Nucleus accumbens (tissue), 56 donors: ENCODE data around the gene TMEM72.

Experiments
- DNase-seq, 56 donors: peaks; one replicate each; lab custom pipeline; 2025; lab: John Stamatoyannopoulos, UW

TMEM72 gene

DNA sequence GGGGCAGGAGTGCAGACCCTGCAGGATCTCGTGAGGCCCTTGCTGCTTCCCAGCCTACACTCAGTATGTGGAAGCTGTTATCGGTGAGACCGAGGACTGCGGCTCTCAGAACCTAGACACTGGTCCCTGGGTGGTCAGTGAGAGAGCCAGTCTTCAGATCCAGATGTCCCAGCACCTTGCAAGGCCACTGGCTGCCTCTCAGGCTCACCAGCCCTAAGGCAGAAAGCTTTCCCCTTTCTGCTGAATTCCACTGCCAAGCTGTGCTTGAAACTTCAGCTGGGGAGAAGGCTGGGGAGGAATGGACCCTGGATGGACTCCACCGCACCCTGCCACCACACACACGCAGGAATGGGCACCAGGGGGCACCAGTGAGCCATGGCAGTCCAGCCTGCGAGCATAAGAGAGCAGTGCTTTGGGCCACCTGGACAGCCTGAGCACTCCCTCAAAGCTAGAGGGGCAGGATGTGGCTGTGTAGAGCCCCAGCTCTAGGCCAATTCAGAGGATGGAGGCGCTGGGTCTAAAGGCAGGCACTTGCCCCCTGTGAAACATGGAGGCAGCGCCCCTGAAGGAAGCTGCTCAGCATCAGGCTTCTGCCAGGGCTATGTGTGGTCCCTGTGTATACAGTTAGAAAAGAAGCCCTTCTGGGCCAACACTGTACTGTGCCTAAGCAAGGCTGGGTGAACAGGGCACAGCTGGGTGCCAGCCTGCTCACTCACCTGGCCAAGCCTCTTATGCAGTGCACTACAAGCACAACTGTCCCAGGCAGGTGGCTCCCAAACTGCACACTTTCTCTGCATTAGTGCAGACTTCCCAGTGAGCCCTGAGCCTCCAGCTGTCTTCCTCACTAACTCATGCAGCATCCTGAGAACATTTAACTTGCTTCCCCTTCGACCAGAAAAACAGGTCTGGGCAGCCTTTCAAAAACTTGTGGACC lies 21.6 kb downstream of the TMEM72 start:
- peak in 53 of 56 donors; percentile 25 to 96 (median 77) for DNase-seq

GRCh38 chr10:44933451-44934321 lies 22.5 kb downstream of the TMEM72 start:
- DNase-seq: no peak

- no peak for DNase-seq
Measured at GRCh38 chr10:44934416-44935200, 23.5 kb downstream of the TMEM72 start.

DNA sequence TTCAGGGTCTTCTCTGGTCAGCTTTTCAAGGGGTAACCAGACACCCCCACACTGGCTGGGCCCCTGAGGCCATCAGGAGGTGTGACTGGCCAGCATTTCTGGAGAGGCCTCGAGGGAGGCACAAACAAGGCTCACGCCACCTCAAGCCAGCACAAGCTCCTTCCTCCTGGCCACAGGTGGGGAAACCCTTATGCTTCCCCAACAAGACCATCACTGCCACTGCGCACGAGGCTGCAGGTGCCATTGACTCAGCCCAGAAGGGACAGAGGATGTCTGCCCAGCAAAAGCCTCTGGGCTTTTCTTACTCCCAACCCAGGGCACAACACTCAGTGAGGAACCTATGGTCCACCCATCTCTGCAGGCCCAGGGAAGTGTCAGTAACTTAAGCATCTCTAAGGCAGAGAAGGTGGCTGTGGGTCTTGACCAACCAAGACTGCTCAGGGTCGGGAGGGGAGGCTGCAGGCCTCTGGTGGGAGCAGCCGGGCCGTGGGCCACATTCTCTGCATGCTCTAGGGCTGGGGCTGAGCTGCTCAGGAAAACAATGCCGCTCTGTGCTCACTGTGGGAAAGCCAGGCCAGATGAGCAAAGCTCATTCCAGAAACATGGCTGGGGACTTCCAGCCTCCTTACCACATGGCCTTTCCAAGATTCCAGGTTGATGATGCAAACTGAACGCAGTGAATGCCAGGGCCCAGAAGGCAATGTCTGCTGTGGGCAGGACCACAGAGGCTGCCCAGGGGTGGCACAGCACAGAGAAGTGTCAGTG lies 24.2 kb downstream of the TMEM72 start:
- DNase-seq: peak in 52 of 56 donors; percentile 21 to 88 (median 69)

- no peak for DNase-seq
Measured at GRCh38 chr10:44935966-44936295, 24.8 kb downstream of the TMEM72 start.

DNA sequence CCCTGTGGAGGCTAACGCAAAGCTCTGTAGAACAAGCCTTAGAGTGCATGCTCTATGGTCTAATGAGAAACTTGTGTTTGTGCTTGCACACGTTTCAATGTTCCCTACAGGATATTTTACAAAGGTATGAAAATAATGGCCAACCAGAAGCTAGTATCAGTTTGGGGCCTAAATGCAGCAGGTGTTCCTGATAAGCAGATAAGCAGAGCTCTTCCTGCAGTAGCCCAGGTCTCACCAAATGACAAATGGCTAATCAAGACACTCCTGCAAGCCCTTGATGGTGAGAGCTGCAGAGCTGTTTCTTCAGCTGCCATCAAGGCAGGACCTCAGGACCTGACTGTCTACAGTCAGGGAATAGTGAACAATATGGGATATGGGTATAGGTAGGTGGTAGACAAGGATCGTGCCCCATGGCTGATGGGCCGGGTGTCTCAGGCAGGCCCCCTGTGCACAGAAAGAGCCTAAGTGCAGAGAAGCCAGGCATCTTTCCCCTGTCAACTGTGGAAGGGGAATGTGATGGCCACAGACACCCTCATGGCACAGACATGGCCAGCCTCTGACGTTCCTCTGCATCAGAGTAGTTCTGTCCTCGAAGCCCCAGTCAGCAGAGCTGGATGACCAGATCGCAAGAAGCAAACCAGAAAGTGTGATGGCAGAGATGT lies 25.3 kb downstream of the TMEM72 start:
- DNase-seq: no peak

GRCh38 chr10:44937196-44938005 lies 26.3 kb downstream of the TMEM72 start:
- no peak for DNase-seq

DNA sequence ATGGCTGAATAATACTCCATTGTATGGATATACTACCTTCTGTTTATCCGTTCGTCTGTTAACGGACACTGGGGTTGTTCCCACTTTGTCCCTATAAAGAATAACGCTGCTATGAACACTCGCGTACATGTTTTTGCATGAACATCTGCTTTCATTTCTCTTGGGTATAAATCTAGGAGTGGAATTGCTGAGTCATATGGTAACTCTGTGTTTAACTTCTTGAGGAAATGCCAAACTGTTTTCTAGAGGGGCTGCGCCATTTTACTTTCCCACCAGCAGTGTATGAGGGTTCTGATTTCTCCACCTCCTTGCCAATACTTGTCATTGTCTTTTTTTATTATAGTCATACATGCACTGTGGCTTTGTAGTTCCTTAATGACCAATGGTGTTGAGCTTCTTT lies 27.8 kb downstream of the TMEM72 start:
- DNase-seq: no peak

DNA sequence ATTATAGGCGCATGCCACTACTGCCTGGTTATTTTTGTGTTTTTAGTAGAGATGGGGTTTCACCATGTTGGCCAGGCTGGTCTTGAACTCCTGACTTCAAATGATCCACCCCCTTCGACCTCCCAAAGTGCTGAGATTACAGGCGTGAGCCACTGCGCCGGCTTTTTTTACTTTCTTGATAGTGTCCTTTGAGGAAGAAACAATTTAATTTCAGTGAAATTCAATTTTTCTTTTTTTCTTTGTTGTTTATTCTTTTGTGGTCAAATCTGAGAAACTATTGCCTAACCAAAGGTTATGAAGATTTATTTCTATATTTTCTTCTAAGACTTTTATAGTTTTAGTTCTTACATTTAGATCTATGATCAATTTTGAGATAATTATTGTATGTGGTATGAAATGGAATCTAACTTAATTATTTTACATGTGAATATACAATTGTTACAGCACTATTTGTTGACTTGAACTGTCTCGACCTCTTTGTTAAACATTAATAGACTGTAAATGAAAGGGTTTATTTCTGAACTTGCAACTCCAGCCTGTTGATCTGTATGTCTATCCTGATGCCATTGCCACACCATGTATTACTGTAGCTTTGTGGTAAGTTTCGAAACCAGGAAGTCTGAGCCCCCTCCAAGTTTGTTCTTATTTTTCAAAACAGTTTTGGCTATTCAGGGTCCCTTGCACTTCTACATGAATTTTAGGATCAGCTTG lies 28.7 kb downstream of the TMEM72 start:
- DNase-seq: no peak

- DNase-seq: no peak
Measured at GRCh38 chr10:44944354-44944753, 33.2 kb downstream of the TMEM72 start.

DNA sequence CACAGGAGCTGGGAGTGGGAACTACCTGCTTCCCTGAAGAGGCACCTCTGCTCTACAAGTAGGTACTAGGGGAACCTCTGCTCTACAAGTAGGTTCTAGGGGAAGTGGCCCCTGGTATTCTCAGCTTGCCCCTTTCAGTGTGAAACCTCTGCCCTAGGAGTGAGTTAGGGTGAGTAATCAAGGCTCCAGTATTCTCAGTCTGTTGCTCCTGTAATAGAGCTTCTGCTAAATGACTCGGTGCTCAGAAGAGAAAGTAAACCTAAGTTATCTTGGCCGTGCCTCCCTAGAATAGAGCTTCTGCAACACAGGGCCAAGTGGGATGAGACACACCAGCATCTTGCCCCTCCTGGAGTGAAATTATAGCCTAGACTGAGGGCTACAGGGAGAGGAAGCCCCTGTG lies 35.1 kb downstream of the TMEM72 start:
- DNase-seq: no peak

DNA sequence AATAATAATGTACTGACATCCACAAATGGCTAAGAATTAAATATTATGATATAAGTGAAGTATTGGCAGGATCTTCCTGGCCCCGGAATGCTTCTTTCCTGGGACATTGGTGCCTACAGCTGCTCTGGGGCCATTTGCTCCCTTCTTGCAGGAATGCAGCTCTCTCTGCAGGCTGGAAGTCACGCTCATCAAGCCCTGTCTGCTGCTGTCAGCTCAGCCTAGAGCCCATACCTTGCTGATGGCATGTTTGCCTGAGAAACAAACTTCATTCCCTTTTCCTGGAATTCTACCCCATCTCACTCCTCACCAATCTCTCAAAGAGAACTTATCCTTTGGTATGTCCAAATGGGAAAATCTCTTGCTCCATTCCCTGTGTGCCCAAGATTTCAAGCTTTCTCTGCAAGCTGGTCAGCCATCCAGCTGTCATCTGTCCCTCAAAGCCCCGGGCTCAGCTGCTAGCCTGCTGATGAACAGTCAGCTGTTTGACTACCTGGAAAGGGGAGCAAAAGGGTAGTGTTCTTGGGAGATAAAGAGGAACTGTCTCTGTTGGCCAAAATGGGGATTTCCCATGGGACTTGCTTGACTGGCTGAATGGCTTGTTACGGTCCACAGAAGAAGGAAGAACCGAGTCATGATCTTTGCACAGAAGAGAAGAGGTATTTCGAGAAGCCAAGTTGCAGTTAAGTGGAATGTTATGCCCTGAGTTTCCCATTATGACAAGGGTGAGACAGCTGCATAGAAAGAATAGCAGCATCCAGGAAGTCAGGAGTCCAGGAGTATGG lies 36.4 kb downstream of the TMEM72 start:
- no peak for DNase-seq

- DNase-seq: no peak
Measured at GRCh38 chr10:44948642-44949041, 37.5 kb downstream of the TMEM72 start.

DNA sequence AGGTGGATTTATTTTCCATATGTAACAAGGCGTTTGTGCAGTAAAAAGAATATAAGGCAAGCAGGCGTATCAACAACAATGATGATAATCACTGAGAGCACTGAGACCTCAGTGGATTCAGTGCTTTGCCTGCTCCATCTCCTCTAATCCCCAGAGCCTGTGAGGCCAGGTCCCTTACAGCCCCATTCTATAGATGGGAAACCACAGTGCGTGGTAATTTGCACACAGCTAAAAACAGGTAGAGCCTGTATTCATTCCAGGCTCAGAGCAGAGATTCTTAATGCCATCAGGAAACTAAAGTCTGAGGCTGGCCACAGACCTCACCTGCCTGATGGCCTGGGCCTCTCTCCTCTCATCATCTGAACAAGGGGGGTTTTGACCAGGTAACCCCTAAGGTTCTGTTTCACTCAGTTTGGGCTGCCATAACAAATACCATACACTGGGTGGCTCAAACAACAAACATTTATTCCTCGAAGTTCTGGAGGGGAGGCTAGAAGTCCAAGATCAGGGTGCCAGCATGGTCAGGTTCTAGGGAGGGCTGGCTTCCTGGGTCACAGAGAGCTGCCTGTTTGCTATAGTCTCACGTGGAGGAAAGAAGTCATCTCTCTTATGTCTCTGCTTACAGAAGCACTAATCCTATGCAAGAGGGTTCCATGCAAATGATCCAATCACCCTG lies 38.1 kb downstream of the TMEM72 start:
- no peak for DNase-seq

- no peak for DNase-seq
Measured at GRCh38 chr10:44949915-44950314, 38.8 kb downstream of the TMEM72 start.
